Body of pancreas (tissue), 4 donors: ENCODE measurements around the gene TMEM218. TPM values are rescaled to one million over a fixed set of nuclear protein-coding genes. Genes with fewer than 3 reads are reported as not detected.

ENCODE experiments used
- ATAC-seq: fragments of 150-250 bp; one replicate; pipeline ENCODE4 v1.9.1; 2016
- DNase-seq, 4 donors: peaks; one replicate each; pipeline ENCODE4 v3.0.0-alpha.2; 2019
- H3K27ac ChIP-seq, 4 donors: fragments of 200-600 bp; sonication (generic); 1 replicate in 3 of 4; 2 replicates in 1 of 4; pipeline versions ENCODE4 v1.5.1 to v1.6.1; 2016 to 2019; ENCODE audit warnings: mild to moderate bottlenecking in 1 of 4, mixed read lengths in 1 of 4, moderate library complexity in 1 of 4
- H3K27me3 ChIP-seq, 2 donors: fragments of 200-600 bp; sonication (generic); one replicate each; pipeline ENCODE4 v1.6.0; 2016; ENCODE audit warnings: mild to moderate bottlenecking in 1 of 2
- H3K36me3 ChIP-seq, 2 donors: fragments of 200-600 bp; sonication (generic); replicated peaks in 1 of 2; 2 replicates each; pipeline ENCODE4 v1.5.1; 2016; ENCODE audit warnings: low read depth in 2 of 2; ENCODE audit not compliant: insufficient read depth in 1 of 2
- H3K4me1 ChIP-seq: fragments of 200-600 bp; sonication (generic); one replicate; pipeline ENCODE4 v1.6.0; 2016
- H3K4me3 ChIP-seq, 2 donors: fragments of 200-600 bp; sonication (generic); 1 replicate in 1 of 2; 2 replicates in 1 of 2; pipeline ENCODE4 v1.5.1; 2016 to 2019
- H3K9me3 ChIP-seq, 3 donors: fragments of 200-600 bp; sonication (generic); 1 replicate in 2 of 3; 2 replicates in 1 of 3; pipeline ENCODE4 v1.5.1; 2016
- POLR2A ChIP-seq, 3 donors: fragments of 450-650 bp; IDR thresholded peaks; one replicate each; pipeline ENCODE4 v1.6.1; 2016; ENCODE audit warnings: antibody characterized with exemption in 3 of 3, mild to moderate bottlenecking in 2 of 3
- whole genome bisulfite sequencing, 2 donors: methylation state at CpG; one replicate each; pipeline ENCODE4 v1.1.5; 2017; 5-methylcytosine and 5-hydroxymethylcytosine counted together
- intact Hi-C: fragments of 100-400 bp; cut with DNase I; formaldehyde crosslinking; loops from one replicate; pipeline ENCODE4 v1.15.1; 2023
- total RNA-seq, 2 donors: library from RNA; depleted of rRNA; stranded (reverse); fragments of >200 nt; gene quantifications; one replicate each; pipeline ENCODE4 v1.1.0, GENCODE V29; 2016
- TF ChIP-seq, protein P1 (sequence below), 7 experiments: fragments of 450-650 bp in 4 of 7; fragments of 200-600 bp in 3 of 7; sonication (generic) in 3 of 7; IDR thresholded peaks; one replicate each; pipeline ENCODE4 v1.5.1; 2016 to 2019; ENCODE audit warnings: antibody characterized with exemption in 7 of 7

The TMEM218 gene
- total RNA-seq, 2 donors from 2014 or later: 8.8 to 10.2 TPM

DNA sequence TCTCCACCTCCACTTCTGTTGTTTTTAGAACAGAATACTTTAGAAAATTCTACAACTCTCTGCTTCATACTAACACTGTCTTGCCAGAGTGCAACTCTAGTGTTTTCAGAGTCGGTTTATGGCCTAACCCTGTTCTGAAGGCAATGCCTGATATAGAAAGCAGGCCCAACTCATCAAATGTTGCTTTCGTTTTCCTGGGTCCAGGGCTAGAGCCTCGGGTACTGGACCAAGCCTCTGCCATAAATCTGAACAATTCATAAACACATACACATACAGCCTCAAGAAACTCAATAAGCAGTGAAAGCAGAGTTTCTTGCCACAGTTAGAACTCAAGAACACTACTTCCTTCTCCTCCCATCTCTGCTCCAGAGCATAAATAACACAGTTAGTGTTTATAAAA is 9.8 kb downstream of the TMEM218 start:
- 74 to 76% methylated on average over 3 of the region's 3 CpGs for WGBS, 2 donors
- TF ChIP-seq POLR2A (IDR thresholded peaks at IDR 0.05): no peak
- TF ChIP-seq, protein P1, sequence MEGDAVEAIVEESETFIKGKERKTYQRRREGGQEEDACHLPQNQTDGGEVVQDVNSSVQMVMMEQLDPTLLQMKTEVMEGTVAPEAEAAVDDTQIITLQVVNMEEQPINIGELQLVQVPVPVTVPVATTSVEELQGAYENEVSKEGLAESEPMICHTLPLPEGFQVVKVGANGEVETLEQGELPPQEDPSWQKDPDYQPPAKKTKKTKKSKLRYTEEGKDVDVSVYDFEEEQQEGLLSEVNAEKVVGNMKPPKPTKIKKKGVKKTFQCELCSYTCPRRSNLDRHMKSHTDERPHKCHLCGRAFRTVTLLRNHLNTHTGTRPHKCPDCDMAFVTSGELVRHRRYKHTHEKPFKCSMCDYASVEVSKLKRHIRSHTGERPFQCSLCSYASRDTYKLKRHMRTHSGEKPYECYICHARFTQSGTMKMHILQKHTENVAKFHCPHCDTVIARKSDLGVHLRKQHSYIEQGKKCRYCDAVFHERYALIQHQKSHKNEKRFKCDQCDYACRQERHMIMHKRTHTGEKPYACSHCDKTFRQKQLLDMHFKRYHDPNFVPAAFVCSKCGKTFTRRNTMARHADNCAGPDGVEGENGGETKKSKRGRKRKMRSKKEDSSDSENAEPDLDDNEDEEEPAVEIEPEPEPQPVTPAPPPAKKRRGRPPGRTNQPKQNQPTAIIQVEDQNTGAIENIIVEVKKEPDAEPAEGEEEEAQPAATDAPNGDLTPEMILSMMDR (IDR thresholded peaks at IDR 0.05): no peak
- no peaks in the 10 kb centered on the region for H3K27me3 ChIP-seq
- H3K36me3 ChIP-seq: peaks cover 0 to 5% of the 10 kb centered on the region in 2 donors
- no peak for ATAC-seq
- no peak overlapping the region for H3K27ac ChIP-seq
- intact Hi-C loops: no loop called here
- no peaks in the 10 kb centered on the region for H3K9me3 ChIP-seq
- no peaks in the 10 kb centered on the region for H3K4me1 ChIP-seq
- H3K4me3 ChIP-seq: no peak overlapping the region
- no peak for DNase-seq

DNA sequence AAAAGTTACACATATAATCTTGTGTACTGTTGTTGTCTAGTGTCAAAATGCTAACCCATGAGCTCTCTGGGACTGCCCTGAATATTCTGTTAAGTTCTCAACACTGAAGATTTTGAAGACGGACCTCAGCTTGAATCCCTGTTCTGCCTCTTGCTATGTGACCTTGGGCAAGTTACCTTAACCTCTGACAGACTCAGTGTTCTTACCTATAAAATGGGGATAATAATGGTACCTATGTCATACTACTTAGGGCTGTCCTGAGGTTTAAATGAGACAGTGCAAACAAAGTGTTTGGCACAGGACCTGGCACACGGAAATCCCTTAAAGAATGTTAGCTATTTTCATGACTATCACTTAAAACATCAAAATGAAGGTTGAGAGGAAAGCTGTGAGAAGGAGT is 11.3 kb downstream of the TMEM218 start:
- ATAC-seq: no peak
- Histone ChIP-seq H3K9me3 (no peaks in the 10 kb centered on the region), H3K27ac (no peak overlapping the region), H3K4me1 (no peaks in the 10 kb centered on the region), H3K27me3 (no peaks in the 10 kb centered on the region), H3K4me3 (no peak overlapping the region), H3K36me3 (peaks cover 0 to 5% of the 10 kb centered on the region in 2 donors)
- intact Hi-C loops: no loop called here
- no peak for DNase-seq
- TF ChIP-seq POLR2A (IDR thresholded peaks at IDR 0.05): no peak
- TF ChIP-seq, protein P1 (IDR thresholded peaks at IDR 0.05): no peak
- WGBS, 2 donors: 80 to 82% methylated on average over 2 of the region's 2 CpGs

DNA sequence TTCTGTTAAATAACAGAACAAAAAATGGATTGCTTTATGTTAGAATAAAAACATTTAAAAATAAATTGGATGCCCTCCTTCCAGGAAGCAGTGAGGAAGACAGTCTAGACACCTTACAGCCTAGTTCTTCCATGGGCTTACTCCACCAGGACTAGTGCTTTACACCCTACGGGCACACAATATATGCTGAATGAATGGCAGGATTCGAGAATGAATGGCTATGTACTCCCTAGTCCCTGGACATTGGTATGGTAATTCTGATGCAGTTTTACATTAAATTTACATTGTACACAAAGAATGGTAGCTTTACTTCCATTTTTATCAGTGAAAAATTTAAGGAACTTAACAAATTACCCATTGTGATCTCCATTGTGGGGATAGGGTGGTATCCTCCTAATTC is 16.7 kb downstream of the TMEM218 start:
- 72 to 83% methylated on average over 2 of the region's 2 CpGs for WGBS, 2 donors
- H3K4me3 ChIP-seq: no peak overlapping the region
- ATAC-seq: no peak
- H3K27ac ChIP-seq: no peak overlapping the region
- H3K9me3 ChIP-seq: no peaks in the 10 kb centered on the region
- no peak for DNase-seq
- TF ChIP-seq, protein P1 (IDR thresholded peaks at IDR 0.05): no peak
- no peak for TF ChIP-seq POLR2A (IDR thresholded peaks at IDR 0.05)
- H3K4me1 ChIP-seq: no peaks in the 10 kb centered on the region
- peaks cover 0 to 3% of the 10 kb centered on the region in 2 donors for H3K36me3 ChIP-seq
- no peaks in the 10 kb centered on the region for H3K27me3 ChIP-seq
- intact Hi-C loops: no loop called here

DNA sequence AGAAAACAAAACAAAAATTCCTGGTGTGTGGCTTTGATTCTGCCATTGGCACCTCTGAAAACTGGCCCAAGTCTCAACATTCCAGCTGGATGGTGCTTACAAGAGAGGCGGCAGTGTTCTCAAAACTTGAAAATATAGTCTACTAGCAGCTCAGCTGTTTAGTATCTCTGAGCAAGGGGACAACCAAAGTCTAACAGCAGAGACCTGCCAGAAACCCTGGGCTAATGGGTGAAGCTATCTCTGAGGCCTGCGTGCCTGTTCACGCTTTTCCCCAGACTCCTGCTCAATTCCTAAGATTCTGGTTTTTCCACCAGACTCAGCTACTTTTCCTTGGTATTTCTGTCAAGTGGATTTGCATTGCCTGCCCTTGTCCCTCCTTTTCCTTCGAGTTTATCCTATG is 17.9 kb downstream of the TMEM218 start:
- Histone ChIP-seq H3K36me3 (no peaks in the 10 kb centered on the region), H3K9me3 (no peaks in the 10 kb centered on the region), H3K4me3 (no peak overlapping the region), H3K4me1 (no peaks in the 10 kb centered on the region), H3K27ac (no peak overlapping the region), H3K27me3 (no peaks in the 10 kb centered on the region)
- intact Hi-C loops: no loop called here
- TF ChIP-seq, protein P1 (IDR thresholded peaks at IDR 0.05): no peak
- TF ChIP-seq POLR2A (IDR thresholded peaks at IDR 0.05): no peak
- DNase-seq: no peak
- no peak for ATAC-seq
- 88% methylated on average over 4 of the region's 4 CpGs for WGBS, 2 donors

DNA sequence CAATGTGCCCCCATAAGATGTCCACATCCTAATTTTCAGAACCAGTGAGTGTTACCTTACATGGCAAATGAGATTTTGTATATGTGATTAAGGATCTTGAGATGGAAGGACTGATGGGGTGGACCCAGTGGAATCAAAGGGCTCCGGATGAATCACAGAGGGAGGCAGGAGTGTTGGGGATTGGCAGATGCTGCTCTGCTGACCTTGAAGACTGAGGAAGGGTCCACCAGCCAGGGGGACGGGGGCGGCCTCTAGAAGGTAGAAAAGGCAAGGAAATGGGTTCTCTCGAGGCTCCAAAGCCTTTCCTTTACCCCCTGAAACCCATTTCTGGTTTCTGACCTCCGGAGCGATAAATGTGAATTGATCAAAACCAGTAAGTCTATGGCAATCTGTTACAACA is 18.8 kb downstream of the TMEM218 start:
- no peak for TF ChIP-seq POLR2A (IDR thresholded peaks at IDR 0.05)
- TF ChIP-seq, protein P1 (IDR thresholded peaks at IDR 0.05): no peak
- Histone ChIP-seq H3K4me3 (no peak overlapping the region), H3K27ac (no peak overlapping the region), H3K36me3 (no peaks in the 10 kb centered on the region), H3K27me3 (no peaks in the 10 kb centered on the region), H3K9me3 (no peaks in the 10 kb centered on the region), H3K4me1 (no peaks in the 10 kb centered on the region)
- 85 to 88% methylated on average over 6 of the region's 6 CpGs for WGBS, 2 donors
- intact Hi-C loops: no loop called here
- DNase-seq (no peak), ATAC-seq (no peak)
